T follicular helper cell (primary cell): ENCODE data around the gene ZNF500.

Experiments
- DNase-seq: peaks from one replicate; pipeline ENCODE4 v3.0.0-alpha.2; 2020; ENCODE audit warnings: low read depth

Gene ZNF500

DNA sequence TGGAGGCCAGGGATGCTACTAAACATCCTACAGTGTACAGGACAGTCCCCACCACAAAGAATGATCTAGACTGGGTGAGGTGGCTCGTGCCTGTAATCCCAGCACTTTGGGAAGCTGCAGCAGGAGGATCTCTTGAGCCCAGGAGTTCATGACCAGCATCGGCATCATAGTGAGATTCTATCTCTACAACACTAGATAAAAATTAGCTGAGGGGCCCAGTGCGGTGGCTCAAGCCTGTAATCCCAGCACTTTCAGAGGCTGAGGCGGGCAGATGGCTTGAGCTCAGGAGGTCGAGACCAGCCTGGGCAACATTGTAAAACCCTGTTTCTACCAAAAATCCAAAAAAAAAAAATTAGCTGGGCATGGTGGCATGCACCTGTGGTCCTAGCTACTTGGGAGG, 5.4 kb upstream of the ZNF500 start:
- no peak for DNase-seq

DNA sequence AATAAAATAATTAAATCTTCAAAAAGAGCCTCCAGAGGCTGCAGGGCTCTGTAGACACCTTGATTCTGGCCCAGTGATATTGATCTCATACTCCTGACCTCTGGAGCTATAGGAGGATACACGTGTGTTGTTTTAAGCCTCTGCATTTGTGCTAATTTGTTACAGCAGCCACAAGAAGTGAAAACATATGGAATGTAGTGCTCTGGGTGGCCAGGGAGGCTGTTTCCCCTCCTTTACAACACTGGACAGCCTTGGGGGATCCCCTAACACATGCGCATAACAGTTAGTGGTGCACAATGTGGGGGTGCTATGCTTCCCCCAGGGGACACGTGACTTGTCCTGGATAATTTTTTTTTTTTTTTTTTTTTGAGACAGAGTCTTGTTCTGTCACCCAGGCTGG, 4.7 kb upstream of the ZNF500 start:
- DNase-seq, result no peak

DNA sequence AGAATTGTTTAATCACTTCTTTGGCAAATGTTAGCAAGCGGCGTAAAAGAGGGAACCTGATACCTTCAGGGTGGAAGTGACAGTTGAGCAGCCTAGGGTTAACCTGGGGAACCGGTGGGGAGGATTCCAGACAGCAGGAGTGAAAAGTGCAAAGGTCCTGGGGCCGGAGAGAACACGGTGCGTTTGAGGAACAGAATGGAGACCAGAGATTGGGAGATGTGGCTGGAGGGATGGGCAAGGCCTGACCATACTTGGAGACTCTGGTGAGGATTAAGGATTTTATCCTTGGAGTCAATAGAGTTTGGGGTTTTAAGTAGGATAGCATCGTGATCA, 2.3 kb upstream of the ZNF500 start:
- DNase-seq, result no peak

DNA sequence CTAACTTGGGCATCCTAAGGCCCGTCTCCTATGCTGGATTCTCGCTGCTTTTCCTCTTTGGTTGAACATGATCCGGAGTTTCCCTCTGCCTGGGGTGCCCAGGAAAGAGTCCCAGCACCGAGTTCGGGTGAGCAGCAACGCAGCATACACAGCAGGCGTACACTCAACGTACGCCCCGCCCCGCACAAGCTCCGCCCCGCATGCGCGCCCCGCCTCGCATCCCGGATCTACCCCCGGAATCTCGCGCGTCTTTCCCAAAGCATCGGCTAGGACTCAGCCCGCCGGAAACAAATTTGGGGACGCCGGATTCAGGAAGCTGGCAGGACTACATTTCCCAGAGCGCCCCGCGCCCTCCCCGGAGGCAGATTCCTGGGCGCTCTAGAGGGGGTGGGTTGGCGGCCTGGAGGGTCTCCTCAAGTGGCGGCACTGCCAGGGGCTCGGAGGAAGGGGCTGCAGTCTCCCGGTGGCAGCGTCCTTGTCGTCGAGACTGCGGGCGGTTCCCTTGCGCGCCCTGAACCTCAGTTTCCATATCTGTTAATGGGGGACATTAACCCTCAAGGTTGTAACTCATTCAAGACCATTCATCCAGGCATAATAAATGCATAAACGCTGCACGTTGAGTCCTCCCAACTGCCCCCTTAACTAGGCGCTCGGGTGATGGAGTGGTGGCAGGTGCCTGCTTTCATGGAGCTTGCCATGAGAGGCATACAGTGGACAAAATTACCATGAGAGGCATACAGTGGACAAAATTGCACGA, 1.8 kb upstream of the ZNF500 start:
- DNase-seq, result peak; percentile 70

DNA sequence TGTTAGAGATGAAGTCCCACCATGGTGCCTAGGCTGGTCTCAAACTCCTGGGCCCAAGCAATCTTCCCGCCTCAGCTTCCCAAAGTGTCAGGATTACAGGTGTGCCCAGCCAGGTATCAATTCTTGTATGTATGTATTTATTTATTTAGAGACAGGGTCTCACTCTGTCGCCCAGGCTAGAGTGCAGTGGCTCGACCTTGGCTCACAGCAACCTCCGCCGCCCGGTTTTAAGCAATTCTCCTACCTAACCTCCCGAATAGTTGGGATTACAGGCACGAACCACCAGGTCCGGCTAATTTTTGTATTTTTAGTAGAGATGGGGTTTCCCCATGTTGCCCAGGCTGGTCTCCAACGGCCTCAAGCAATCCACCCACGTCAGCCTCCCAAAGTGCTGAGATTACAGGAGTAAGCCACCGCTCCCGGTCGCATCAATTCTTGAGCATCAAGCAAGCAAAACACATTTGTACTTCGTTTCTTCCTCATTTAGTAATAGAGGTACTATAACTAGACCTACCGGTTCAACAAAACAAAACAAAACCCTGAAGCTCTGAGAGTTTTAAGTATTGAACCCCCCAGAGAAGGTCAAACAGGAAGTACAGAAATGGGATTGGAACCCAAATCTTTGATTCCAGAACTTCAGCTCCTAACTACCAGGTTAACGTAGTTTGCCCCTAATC, 1.0 kb upstream of the ZNF500 start:
- no peak for DNase-seq

DNA sequence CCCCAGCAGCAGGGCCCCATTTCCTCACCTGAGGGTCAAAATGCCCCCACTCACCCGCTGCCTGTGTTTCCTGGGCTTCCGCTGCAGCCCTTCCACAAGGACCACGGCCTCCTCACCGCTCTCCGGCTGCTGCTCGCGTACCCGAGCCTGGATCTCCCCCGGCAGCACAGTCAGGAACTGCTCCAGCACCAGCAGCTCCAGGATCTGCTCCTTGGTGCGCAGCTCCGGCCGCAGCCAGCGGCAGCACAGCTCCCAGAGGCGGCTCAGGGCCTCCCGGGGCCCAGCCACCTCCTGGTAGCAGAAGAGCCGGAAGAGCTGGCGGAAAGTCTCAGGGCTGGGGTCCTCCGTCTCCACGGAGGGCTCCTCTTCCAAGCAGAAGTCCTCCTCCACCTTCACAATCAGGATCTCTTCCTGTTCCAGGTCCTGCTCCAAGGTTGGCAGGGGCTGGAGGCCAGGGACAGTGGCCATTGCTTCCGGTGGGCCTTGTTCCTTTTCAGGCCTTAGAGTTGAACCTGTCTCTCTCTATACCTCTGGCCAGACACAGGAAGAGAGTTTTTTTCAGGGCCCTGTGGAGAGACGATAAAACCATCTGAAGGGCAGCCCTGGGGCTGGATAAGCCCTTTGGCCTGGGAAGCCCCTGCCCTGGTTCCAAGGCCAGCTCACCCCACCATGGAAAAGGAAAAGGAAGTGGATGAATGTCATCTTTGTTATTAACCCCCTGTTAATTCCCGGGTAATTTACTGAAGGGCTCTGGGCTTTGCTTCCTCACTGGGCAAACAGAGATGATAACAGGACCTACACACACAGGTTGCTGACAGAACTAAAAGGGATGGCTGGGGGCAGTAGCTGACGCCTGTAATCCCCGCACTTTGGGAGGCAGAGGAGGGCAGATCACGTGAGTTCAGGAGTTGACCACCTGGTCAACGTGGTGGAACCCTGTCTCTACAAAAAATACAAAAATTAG, 1.2 kb downstream of the ZNF500 start:
- DNase-seq, result no peak

DNA sequence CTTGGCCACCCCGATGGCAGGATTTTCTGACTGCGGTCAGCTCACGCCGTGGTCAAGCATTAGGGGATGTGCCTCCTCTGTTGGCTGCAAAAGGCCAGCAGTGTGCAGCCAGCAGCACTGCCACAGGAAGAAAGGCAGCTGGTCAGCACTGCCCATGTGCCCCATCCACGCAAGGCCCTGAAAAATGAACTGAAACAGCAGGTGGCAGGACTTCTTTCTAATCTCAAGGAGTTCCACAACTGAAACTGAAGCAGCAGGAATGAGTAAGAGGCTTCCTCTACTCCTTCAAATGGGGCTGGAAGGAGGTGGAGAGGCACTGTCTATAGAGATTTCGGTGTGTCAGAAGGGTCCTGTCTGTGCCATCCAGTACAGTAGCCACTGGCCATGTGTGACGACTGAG, 3.2 kb downstream of the ZNF500 start:
- DNase-seq, result no peak

DNA sequence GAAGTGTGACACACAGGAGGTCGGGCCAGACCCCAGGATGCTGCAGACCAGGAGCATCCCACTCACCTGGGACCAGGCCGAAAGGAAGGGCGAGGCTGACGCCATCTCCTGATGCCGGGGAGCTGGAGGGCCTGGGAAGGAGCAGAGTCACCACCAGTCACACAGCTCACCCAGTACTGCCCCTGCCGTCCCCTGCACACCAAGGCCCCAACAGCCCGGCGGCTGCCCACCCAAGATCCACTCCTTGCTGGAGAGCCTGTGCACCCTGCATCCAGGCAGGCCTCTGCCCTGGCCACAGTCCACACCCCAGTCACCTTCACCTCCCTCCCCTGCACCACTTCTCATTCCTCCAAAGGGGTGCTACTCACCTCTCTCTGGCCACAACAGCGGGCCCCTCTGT, 4.8 kb downstream of the ZNF500 start:
- no peak for DNase-seq

DNA sequence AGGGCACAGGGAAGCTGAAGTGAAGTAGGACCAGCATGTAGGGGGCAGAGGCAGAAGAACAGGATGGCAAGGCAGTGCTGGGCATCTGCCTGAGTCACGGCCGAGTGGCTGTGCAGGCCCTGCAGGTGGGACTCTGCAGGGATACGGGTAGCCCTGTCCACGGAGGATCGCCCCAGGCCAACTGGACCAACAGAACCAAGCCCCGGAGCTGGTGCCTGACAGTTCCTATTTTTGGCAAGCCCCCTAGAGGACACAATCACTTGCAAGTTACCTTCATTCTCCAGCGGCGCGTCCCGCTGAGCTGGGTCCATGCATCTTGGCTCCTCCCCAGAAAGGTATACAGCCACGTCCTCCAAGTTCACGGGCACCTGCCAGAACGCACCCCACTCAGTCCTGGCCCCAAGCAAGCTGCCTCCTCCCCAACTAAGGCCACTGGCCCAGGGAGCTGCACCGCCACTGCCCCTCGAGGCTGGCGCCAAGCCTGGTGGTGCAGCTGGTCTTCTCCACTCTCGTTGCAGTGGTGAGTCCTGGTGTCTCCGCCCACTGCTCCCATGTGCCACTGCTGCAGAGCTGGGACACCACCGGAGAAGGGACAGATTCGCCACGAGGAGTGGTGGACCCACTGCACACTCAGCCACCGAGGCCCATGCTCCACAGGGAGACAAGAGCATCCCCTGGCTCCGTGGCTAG, 6.6 kb downstream of the ZNF500 start:
- no peak for DNase-seq

DNA sequence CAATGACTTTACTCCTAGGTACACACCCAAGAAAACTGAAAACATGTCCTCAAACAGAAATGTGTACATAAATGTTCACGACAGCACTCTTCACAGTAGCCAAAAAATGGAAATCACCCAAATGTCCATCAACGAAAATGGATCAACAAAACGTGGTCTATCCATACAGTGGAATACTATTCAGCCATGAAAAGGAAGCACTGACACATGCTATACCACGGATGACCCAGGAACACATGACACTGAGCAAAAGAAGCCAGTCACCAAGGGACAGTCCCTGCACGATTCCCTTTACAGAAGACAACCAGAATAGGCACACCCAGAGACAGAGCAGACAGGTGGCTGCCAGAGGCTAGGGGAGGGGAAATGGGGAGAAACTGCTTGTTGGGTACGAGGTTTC, 11.3 kb downstream of the ZNF500 start:
- no peak for DNase-seq

DNA sequence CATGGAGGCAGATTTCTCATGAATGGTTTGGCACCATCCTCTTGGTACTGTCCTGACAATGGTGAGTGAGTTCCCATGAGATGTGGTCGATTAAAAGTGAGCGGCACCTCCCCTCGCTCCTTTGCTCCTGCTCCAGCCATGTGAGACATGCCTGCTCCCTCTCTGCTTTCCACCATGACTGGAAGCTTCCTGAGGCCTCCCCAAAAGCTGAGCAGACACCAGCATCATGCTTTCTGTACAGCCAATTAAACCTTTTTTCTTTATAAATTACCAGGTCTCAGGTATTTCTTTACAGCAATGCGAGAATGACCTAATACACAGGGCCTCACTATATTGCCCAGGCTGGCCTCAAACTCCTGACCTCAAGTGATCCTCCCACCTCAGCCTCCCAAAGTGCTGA, 12.1 kb downstream of the ZNF500 start:
- DNase-seq, result no peak

DNA sequence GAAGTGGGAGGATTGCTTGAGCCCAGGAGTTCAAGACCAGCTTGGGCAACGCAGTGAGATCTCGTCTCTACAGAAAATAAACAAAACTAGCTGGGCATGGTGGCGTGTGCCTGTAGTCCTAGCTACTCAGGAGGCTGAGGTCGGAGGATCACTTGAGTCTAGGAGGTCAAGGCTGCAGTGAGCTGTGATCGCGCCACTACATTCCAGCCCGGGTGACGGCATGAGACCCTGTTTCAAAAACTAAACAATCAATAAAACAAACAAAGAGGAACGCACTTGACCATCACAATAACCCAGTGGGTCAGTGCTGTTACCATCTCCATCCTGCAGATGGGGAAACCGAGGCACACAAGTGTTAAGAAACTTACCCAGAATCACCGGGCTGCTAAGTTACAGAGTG, 13.7 kb downstream of the ZNF500 start:
- DNase-seq, result no peak

DNA sequence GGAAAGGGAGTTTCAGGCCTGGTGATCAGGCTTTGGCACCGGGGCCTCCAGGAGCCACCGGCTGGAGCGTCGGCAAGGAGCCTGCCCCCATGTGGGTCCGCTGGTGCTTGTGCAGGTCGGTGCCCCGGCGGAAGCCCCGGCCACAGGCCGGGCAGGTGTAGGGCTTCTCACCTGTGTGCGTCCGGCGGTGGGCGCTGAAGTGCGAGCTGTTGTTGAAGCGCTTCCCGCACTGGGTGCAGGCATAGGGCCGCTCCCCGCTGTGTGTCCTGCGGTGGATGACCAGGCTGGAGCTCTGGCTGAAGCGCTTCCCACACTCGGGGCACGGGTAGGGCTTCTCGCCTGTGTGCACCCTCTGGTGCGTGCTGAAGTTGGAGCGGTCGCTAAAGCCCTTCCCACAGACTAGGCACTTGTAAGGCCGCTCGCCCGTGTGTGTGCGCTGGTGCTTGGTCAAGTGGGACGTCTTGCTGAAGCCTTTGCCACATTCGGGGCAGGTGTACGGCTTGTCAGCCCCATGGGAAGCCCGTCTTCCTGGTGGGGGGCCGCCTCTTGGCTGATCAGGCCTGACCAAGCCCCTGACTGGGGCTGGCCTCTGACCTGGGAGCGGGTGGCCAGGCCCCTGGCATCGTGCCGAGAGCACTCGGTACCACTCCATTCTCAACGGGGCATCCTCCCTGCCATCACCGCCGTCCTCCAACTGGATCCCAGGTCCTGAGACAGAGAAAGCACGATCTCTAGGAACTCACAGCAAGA, 14.4 kb downstream of the ZNF500 start:
- DNase-seq, result no peak

DNA sequence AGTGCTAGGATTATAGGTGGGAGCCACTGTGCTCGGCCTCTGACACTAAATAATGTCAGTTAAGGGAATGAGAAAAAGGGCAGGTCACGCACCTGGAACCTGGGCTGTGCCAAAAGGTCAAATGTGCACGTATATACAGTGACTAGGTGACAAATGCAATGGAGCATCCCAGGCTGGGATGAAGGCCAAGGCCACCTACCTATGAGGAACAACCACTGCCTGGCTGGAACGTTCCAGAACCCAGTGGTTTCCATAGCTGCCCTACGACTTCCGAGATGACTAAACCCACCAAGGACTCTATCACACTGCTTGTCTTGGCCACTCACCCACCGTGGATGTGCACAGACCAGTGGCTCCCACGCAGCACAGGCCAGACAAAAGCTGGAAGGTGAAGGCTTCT, 16.1 kb downstream of the ZNF500 start:
- DNase-seq, result no peak

DNA sequence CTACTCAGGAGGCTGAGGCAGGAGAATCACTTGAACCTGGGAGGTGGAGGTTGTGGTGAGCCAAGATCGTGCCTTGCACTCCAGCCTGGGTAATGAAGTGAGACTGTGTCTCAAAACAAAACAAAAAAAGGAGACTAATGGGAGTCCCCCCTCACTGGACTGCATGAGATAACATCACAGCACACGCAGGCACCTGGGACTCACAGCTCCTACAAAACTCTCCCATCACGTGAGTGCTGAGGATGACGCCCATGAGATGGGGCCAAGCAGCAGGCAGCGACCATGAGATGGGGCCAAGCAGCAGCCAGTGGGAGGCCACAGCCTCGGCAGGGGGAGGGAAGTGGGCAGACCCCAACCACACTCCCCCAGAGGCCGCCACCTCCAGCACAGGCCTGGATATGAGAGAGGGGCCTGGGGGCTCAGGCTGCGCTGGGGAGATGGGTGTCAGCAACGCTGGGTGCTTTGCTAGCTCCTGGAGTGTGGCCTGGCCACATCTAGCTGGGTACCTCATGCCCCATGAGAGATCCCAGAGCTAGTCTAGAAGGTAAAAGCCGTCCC, 17.2 kb downstream of the ZNF500 start:
- DNase-seq, result no peak

DNA sequence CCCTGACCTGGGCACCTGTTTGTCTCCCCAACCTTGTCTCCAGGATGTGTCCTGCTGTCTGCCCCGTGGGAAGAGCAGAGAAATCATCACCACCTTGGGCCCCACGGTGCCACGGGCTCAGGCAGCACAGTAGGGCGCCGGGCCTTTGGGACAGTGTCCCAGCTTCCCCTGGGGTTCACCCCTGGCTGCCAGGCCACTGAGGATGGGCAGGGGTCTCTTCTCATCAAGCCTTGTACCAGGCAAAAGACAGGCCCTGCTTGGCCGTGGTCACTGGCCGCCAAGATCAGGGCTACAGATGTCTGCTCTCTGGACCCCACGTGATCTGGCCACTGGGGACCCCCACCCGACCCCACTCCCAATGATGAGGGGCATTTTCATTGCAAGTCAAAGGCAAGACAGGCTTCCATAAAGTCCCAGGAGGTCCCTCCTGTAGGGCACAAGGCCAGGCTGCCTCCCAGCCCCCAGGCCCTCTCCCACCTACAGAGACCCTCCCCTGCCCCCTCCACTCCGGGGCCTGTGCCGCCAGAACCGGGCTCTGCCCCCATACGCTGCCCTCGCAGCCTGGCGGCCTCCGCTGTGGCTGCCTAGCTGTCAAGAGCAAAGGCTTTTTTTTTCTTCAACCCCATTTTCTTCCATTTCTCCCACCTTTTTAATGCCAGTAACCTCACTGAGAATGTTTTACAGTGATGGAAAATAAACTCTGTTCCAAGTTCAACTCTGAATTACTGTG, 18.1 kb downstream of the ZNF500 start:
- DNase-seq, result no peak

DNA sequence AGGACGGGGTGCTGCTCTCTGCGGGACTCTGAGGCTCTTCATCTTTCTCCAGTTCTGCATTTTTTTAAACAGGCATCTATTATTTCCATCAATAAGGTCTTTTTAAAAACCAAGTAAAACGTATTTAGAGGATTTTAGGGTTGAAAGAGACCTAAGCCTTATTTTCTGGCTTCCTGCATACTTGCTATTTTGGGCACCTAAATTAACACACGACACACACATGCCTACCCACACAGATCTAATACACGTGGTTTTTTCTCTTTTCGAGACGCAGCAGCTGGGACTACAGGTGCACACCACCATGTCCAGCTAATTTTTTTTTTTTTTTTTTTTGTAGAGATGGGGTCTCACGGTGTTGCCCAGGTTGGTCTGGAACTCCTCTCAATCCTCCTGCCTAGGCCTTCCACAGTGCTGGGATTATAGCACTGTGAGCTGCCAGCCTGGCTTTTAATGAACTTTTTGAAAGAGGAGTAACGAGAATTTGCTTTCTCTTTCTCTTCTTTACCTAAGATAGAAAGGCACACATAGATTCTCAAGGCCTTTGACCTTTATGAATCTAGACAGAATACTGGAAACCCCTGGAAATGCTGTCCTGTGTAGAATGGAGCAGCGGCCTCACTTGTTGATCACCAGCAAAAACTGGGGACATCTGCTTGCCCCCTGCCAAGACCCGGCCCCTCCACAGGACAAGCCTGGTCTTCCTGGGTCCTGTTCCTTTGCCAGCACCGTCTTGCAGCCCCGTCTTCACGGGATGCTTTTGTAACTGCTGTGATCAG, 18.9 kb downstream of the ZNF500 start:
- no peak for DNase-seq

DNA sequence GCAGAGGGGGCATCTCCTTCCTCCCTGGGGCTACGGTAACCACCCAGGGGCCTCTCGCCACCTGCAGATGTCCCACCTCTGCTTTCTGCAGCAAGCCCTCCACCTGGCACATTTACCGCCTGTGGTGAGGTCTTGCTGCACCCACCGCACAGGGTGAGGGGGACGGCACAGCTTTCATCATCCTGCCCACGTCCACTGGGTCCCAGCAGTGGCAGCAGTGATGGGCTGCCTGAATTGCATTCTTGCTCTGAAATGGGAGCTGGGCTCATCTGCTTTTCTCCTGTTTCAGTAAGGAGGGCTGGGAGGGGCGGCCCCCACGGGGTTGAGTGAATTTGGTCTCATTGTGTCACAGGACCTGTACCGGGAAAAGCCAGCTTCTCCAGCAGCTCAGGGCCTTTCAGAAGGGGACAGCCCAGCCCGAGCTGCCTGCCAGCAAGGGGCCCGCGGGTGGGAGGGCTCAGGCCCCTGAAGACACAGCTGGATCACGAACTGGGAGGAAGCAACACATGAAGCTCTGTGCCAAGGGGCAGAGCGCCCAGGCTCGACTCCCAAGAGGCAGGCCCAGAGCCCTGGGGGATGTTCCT, 19.9 kb downstream of the ZNF500 start:
- no peak for DNase-seq

DNA sequence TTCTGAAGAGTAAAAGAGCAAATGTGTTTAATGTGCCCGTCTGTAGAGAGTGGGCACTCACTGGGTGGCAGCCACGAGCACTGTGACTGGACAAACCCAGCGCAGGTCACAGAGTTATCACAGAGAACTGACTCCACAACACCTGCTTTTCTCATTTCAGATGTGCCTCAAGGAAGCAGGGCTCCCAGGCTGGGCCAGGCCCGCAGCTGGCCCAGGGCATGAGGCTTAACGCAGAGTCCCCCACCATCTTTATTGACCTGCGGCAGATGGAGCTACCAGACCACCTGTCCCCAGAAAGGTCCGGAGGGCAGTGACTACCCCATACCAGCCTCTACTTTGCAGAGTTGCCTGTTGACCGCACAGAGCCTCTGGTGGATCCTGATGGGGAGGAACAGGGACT, 20.7 kb downstream of the ZNF500 start:
- DNase-seq, result no peak

DNA sequence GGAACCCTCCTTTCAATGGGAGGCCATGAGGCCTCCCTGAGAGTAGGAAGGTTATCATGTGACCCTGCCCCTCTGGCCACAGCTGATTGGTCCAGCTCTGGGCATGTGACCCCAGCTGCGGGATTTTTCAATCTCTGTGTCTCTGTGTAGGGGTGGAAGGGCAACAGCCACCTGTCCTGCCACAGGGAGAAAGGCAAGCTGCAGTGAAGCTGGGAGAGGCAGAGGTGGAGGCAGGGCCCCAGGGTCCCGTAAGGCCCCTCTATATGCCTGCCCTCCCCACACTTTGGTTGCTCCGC, 21.7 kb downstream of the ZNF500 start:
- no peak for DNase-seq
